ENCODE data around the gene LRP1B.

- TF ChIP-seq POLR2AphosphoS5 (IDR thresholded peaks at IDR 0.05; ENCODE audit: insufficient read depth in 1 of 2, low read depth in 1 of 2) (no peak), CTCF (IDR thresholded peaks at IDR 0.05) (no peak), POLR2A (IDR thresholded peaks at IDR 0.05) (no peak)
Observed at GRCh38 chr2:141703501-141703900, 427.3 kb downstream of the LRP1B start.

All from vagina (tissue), 2 donors.